Measurements from ENCODE around the gene DDC. TPM values are rescaled to one million over a fixed set of nuclear protein-coding genes. Genes with fewer than 3 reads are reported as not detected.

Gene DDC
- total and polyA plus RNA-seq, 10 donors: 0.03 to 0.55 (median 0.29) TPM; not detected in 4

GRCh38 chr7:50502947-50503346, 62.3 kb downstream of the DDC start:
- H3K4me1 ChIP-seq: peaks cover 0 to under 1% (median 0%) of the 10 kb centered on the region in 6 donors
- TF ChIP-seq CTCF (IDR thresholded peaks at IDR 0.05 in 8 of 11, conservative IDR thresholded peaks at IDR 0.05 in 3 of 11) (no peak), POLR2AphosphoS5 (IDR thresholded peaks at IDR 0.05) (no peak), POLR2A (IDR thresholded peaks at IDR 0.05) (no peak)
- peak overlapping the region in 4 of 8 donors; percentile 27 to 59 (median 40) for H3K27ac ChIP-seq
- WGBS, 5 donors: 75 to 89% (median 83%) methylated on average over 5 of the region's 5 CpGs
- peaks cover 0 to 1% (median 0%) of the 10 kb centered on the region in 7 donors for H3K27me3 ChIP-seq (replicated peaks in 1 of 7)
- H3K9me3 ChIP-seq: no peaks in the 10 kb centered on the region
- peak; percentile 53 for DNase-seq
- intact Hi-C loops (cut with DNase I; ENCODE audit: low total_unique reads): no loop called here
- no peaks in the 10 kb centered on the region for H3K36me3 ChIP-seq
- H3K4me3 ChIP-seq: no peak overlapping the region

- Histone ChIP-seq H3K27me3 (replicated peaks in 1 of 7) (peaks cover 0 to 5% (median 0%) of the 10 kb centered on the region in 7 donors), H3K4me1 (peaks cover 5 to 7% (median 6%) of the 10 kb centered on the region in 6 donors), H3K9me3 (no peaks in the 10 kb centered on the region), H3K36me3 (no peaks in the 10 kb centered on the region), H3K27ac (peak overlapping the region in 5 of 8 donors; percentile 21 to 59 (median 28)), H3K4me3 (no peak overlapping the region)
- intact Hi-C loops (cut with DNase I; ENCODE audit: low total_unique reads): no loop called here
- TF ChIP-seq POLR2AphosphoS5 (IDR thresholded peaks at IDR 0.05): peak; percentile 52 to 74 (median 68)
- TF ChIP-seq CTCF (IDR thresholded peaks at IDR 0.05 in 8 of 11, conservative IDR thresholded peaks at IDR 0.05 in 3 of 11): no peak
- peak; percentile 53 for DNase-seq
- WGBS, 5 donors: 48 to 92% (median 63%) methylated on average over 4 to 8 of the region's 8 CpGs
These were observed 63.1 kb downstream of the DDC start for GRCh38 chr7:50502001-50502684.

GRCh38 chr7:50499092-50499491, 66.1 kb downstream of the DDC start:
- Histone ChIP-seq H3K4me1 (peaks cover 5 to 29% (median 22%) of the 10 kb centered on the region in 6 donors), H3K27ac (no peak overlapping the region), H3K27me3 (replicated peaks in 1 of 7) (peaks cover 0 to 16% (median 0%) of the 10 kb centered on the region in 7 donors), H3K9me3 (no peaks in the 10 kb centered on the region), H3K36me3 (no peaks in the 10 kb centered on the region), H3K4me3 (no peak overlapping the region)
- DNase-seq: peak; percentile 48
- 87 to 94% (median 90%) methylated on average over 6 of the region's 6 CpGs for WGBS, 5 donors
- intact Hi-C loops (cut with DNase I; ENCODE audit: low total_unique reads): no loop called here
- TF ChIP-seq POLR2AphosphoS5 (IDR thresholded peaks at IDR 0.05): no peak
- TF ChIP-seq CTCF (IDR thresholded peaks at IDR 0.05 in 8 of 11, conservative IDR thresholded peaks at IDR 0.05 in 3 of 11): no peak
- no peak for TF ChIP-seq POLR2A (IDR thresholded peaks at IDR 0.05)

GRCh38 chr7:50497968-50498367, 67.2 kb downstream of the DDC start:
- H3K36me3 ChIP-seq: no peaks in the 10 kb centered on the region
- TF ChIP-seq CTCF (IDR thresholded peaks at IDR 0.05 in 8 of 11, conservative IDR thresholded peaks at IDR 0.05 in 3 of 11) (no peak), POLR2A (IDR thresholded peaks at IDR 0.05) (no peak), POLR2AphosphoS5 (IDR thresholded peaks at IDR 0.05) (no peak)
- peaks cover 5 to 33% (median 25%) of the 10 kb centered on the region in 6 donors for H3K4me1 ChIP-seq
- H3K9me3 ChIP-seq: no peaks in the 10 kb centered on the region
- intact Hi-C loops (cut with DNase I; ENCODE audit: low total_unique reads): no loop called here
- peak overlapping the region in 5 of 8 donors; percentile 53 to 67 (median 65) for H3K27ac ChIP-seq
- H3K27me3 ChIP-seq (replicated peaks in 1 of 7): peaks cover 0 to 16% (median 0%) of the 10 kb centered on the region in 7 donors
- WGBS, 5 donors: 55 to 81% (median 62%) methylated on average over 5 of the region's 5 CpGs
- no peak for DNase-seq
- H3K4me3 ChIP-seq: no peak overlapping the region
